Measurements from ENCODE around the gene TREH.
"Not testable (repeated sequence)": the region's sequence is repeated elsewhere in the genome, so short reads cannot be mapped to it uniquely, and the experiment has no call there.

Gene TREH, protein sequence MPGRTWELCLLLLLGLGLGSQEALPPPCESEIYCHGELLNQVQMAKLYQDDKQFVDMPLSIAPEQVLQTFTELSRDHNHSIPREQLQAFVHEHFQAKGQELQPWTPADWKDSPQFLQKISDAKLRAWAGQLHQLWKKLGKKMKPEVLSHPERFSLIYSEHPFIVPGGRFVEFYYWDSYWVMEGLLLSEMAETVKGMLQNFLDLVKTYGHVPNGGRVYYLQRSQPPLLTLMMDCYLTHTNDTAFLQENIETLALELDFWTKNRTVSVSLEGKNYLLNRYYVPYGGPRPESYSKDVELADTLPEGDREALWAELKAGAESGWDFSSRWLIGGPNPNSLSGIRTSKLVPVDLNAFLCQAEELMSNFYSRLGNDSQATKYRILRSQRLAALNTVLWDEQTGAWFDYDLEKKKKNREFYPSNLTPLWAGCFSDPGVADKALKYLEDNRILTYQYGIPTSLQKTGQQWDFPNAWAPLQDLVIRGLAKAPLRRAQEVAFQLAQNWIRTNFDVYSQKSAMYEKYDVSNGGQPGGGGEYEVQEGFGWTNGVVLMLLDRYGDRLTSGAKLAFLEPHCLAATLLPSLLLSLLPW

DNA sequence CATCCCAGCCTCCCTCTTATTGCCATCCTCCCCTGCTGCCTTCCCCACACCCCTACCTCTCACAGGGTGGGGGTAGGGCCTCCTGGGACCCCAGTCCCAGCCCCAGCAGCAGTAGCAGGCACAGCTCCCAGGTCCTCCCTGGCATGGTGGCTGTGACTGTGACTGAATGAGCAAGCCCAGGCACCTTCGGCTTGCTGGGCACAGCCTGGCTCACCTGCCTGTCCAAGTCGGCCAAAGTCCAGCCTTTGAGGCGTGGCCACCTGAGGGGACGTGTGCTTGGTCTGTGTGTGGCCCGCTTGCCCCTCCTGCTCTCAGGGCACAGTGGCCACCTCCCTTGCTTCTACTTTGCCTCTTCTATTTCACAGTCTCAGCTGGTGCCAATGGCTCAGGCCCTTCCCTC, at the start of gene TREH:
TSS of gene TREH (minus strand) at position 168 of the 400 bp plus-strand sequence. CDS start at position 145, 23 bp downstream.
- no peak for DNase-seq

DNA sequence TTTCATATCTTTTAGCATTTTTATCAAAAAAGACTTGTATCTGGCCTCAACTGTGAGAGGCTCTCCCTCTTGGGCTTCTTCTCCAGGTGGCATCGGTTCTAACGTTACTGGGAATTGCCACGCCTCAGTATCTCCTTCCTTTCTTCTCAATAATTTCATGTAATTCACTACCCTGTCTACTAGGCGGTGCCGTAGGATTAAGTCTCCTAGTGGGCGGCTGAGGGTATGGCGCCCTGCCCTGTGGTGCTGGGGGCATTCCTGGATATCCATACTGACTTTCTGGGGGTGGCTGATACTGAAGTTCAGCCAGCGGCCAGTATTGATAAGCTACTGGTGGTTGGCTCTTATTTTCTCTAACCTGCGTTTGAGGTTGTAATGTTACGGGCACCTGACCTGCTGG, 48.7 kb upstream of the TREH start:
- DNase-seq = not testable (repeated sequence)

DNA sequence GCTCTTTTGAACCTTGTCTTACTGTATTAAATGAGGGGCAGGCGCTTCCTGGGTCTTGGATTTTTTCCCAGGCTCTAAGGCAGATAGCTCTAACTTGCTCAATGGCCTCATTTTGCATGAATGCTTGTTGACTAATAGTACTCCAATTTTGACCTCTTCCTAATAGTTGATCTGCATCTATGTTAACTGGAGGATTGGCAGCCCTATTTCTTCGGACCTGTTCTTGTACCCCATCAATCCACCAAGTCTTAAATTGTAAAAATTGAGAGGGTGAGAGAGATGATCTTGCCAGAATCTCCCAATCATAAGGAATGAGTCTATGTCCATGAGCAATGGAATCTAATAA, 48.2 kb upstream of the TREH start:
- DNase-seq = not testable (repeated sequence)

DNA sequence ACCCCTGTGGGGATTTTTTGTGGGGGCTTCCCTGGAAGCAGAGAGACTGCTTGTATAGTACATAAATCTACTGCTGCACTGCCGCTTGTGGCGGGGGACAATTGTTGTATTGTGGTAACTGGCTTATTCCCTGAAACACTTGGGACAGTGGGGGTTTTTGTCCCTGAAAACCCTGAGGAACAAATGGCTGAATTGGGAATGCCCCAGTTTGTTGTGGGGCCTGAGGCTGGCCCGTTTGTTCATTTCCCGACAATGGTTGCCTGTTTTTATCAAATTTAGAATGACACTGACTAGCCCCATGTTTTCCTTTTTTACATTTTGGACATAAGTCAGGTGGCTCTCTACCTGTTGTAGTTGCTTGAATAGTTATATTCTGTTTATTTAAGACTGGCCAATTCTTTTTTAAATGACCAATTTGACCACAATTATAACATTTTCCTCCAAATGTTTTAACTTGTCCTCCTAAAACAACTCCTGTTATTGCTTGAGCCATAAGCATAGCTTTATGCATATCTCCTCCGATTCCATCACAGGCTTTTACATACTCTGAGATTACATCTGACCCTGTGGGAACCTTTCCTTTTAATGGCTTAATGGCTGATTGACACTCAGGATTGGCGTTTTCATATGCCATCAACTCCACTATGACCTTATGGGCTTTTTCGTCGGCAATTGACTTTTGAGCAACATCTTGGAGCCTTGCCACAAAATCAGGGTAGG, 47.7 kb upstream of the TREH start:
- not testable (repeated sequence) for DNase-seq

DNA sequence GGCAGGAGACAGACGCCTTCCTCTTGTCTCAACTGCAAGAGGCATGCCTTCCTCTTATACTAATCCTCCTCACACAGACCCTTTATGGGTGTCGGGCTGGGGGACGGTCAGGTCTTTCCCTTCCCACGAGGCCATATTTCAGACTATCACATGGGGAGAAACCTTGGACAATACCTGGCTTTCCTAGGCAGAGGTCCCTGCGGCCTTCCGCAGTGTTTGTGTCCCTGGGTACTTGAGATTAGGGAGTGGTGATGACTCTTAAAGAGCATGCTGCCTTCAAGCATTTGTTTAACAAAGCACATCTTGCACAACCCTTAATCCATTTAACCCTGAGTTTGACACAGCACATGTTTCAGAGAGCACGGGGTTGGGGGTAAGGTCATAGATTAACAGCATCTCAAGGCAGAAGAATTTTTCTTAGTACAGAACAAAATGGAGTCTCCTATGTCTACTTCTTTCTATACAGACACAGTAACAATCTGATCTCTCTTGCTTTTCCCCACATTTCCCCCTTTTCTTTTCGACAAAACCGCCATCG, 42.1 kb upstream of the TREH start:
- DNase-seq = not testable (repeated sequence)

DNA sequence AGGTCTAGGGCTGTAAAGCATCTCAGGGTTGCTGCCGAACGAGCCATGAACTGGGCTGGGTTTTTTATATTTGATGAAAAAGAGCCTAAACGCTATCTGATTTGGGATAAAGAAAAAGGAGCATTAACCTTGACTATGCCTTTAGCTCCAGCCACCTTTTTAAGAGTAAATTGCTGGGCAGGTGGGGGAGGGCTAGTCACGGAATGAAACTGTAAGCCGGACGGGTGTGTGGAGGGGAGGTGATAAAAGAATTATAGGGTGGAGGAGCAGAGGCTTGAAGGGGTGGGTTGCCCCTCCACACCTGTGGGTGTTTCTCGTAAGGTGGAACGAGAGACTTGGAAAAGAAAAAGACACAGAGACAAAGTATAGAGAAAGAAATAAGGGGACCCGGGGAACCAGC, 41.3 kb upstream of the TREH start:
- not testable (repeated sequence) for DNase-seq

DNA sequence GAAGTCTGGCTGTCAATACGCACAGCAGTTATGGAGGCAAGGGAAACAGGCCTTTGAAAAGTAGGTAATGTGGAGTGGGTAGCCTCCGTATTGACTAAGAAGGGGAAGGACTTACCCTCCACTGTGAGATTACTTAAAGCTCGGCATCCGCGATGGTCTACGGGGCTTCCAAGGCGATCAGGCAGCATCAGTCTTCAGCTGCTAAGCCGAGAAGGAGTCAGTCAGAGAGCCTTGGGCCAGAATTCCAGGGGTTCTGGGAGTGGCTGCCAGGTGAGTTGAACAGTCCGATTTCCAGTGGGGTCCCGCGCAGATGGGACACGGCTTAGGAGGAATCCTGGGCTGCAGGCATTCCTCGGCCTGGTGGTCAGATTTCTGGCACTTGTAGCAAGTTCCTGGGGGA, 40.6 kb upstream of the TREH start:
- not testable (repeated sequence) for DNase-seq

DNA sequence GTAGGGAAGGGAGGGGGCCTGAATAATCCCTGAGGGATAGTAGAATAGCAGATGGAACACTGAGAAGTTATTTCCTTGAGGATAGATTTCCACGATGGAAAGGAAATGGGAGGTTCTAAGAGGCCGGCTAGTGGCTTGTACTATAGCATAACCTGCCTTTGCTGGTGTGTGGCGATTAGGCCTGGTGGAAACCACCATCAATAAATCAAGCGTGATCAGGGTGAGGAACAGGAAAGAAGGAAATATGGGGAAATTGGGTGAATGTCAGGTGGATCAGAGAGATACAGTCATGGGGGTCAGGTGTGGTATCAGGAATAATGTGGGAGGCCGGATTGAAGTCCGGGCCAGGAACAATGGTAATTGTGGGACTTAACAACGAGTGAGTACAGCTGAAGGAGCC, 39.1 kb upstream of the TREH start:
- DNase-seq = not testable (repeated sequence)

DNA sequence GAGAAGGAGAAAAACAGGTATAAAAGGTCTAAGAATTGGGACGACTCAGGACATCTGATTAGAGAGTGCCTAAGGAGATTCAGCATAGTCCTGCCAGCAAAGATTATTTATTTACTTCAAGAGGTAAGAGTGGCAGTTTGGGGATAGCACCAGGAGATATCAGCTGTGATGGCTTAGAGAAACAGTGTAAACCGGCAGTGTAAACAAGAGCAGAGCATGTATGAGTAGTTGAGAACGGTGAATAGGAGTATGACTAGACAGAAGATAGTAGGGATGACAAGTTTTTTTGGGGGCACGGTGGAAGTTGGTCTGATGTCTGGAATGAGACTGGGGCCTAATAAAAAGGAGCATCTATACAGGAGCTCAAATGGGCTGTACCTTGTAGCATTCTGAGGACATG, 38.3 kb upstream of the TREH start:
- not testable (repeated sequence) for DNase-seq

DNA sequence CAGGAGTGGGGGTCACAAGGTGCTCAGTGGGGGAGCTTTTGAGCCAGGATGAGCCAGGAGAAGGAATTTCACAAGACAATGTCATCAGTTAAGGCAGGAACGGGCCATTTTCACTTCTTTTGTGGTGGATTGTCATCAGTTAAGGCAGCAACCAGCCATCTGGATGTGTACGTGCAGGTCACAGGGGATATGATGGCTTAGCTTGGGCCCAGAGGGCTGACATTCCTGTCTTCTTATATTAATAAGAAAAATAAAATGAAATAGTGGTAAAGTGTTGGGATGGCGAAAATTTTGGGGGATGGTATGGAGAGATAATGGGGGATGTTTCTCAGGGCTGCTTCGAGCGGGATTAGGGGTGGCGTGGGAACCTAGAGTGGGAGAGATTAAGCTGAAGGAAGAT, 37.8 kb upstream of the TREH start:
- not testable (repeated sequence) for DNase-seq

DNA sequence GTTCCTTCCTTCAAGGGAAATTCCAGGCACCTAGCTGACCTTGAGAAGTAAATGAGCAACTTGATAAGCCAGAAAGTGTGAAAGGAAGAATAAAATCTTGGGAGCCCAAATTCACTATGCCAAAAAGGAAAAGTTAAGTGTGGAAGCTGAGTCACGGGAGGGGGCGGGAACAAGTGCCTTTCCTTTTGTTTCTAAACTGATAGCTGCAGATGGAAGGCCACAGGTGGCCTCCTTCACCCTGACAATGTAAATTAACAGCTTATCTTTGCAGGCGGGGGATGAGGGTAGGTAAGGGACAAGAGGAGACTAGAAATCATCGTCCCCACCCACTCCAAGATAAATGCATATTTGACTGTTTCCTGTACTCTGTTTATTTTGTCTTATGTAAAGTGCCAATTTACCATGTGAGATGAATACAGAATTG, 36.4 kb upstream of the TREH start:
- no peak for DNase-seq

DNA sequence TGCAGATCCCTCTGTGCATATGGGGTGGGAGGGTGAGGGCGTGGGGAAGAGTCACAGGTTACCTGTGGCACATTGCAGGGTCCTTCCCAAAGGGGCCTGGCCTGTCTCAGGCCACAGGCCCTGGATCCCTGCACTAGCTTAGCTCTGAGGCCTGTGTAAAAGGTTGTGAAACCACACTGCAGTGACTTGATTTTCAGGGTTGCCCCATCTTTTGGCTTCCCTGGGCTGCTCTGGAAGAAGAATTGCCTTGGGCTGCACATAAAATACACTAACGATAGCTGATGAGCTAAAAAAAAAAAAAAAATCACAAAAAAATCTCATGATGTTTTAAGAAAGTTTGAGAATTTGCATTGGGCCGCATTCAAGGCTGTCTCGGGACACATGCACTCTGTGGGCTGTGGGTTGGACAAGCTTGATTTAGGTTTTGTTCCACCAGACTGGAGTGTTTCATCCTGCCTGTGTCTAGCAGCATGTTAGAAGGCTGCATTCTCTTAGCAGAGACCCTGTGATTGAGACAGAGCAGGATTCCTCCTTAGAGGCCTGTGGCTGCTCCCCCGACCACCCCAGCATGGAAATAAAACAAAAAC, 35.9 kb upstream of the TREH start:
- peak; percentile 27 for DNase-seq

DNA sequence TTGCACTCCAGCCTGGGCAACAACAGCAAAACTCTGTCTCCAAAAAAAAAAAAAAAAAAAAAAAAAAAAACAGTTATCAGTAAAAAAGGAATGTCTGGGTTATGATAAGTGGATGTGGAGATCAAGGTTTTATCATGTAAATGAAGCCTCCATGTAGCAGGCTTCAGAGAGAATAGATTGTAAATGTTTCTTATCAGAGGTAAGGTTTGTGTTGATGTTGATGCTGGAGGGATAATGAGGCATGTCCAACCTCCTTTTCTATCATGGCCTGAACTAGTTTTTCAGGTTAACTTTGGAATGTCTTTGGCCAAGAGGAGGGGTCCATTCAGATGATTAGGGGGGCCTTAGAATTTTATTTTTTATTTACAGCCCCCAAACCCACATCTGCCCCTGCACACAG, 35.4 kb upstream of the TREH start:
- no peak for DNase-seq

DNA sequence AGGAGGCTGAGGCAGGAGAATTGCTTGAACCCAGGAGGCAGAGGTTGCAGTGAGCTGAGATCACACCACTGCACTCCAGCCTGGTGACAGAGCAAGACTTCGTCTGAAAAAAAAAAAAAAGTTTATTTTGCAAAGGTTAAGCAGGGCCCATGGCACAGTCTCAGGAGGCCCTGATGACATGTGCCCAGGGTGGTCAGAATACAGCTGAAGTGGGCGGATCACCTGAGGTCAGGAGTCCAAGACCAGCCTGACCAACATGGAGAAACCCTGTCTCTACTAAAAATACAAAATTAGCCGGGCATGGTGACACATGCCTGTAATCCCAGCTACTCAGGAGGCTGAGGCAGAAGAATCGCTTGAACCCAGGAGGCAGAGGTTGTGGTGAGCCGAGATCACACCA, 35.0 kb upstream of the TREH start:
- not testable (repeated sequence) for DNase-seq

DNA sequence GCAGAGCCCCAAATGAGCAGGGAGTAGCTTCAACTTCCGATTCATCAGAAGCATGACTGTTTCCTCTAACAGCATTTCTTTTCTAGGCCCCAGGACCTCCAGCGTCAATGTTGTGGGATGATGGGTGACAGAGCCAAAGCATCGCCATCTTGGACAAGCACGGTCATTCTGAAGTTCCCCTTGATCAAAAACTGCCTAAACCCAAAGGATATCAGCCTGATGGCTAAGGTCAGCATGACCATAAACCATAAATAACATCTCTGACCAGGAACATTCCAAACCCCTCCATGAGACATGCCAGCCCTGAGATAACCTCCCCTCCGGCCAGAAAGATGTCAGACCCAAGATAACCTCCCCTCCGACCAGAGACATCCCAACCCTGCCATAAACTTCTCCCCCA, 28.8 kb upstream of the TREH start:
- no peak for DNase-seq

DNA sequence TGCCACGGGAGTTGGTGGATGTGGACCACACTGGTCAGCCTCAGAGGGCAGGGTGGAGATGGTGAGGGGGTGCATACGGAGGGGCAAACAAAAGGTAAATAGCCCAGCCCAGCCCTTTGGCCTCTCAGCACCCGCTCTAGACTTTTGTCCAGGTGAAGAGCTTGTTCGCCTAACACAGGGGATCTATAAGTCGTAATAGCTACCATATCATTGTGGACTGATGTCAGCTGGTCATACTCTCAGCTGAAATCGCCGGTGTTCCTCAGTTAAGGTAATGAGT, 27.0 kb upstream of the TREH start:
- no peak for DNase-seq

DNA sequence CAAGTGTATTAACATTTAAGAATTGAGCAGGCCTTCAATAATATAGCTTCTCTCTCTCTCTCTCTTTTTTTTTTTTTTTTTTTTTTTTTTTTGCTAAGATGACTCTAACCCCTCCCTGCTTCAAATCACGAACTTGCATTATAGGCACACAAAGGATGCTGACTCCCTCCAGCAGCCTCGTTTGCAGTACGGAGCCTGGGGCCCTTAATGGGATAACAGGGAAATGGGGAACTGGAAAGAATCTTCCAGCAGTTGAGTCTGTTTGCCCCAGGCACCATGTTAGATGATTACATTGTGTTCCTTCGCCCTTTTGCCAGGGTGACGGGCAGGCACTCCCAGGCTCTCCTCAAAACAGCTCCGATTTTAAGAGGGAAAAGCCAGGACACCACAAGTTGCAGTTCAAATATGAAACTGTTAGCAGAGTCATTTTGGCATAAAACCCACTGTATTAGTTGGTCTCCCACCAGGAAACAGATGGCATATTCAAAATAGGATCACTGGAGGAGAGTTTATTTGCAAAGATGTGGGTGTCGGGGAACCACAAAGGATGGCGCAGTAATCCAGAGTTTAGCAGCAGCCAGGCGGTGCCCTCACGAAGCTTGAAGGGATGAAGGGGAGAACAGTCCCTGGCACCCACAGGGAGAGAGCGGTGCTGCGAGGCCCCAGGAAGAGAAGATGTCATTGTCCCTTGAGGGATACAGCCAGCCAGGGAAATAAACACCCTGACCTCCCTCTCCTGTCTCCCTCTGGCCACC, 26.5 kb upstream of the TREH start:
- DNase-seq = no peak

DNA sequence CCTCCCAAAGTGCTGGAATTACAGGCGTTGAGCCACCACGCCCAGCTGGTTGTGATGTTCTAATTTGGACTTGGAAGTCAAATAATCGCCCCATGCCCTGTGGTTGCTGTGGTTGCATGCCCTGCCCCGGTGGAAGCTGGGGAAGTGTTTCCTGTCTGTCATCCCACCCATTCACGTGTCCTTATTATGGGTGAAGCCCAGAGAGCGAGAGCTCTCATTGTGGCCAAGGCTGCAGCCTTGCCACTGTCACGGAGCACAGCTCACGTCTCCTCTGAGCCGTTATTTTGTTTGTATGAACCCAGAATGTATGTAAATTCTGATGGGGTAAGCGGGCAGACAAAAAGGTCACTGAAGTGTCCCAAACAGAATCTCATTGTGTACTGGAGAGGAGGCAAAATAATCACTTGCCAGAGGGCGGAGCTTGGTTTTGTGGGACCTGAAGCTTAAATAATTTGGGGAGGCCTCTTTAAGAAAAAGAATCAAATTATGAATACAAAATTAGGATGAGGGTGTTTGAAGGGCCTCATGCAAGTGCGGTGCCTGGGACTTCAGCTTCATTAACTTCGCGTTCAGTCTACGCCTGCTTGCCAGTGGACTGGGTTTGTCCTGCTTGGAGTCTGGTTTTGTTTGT, 25.8 kb upstream of the TREH start:
- peak; percentile 78 for DNase-seq

DNA sequence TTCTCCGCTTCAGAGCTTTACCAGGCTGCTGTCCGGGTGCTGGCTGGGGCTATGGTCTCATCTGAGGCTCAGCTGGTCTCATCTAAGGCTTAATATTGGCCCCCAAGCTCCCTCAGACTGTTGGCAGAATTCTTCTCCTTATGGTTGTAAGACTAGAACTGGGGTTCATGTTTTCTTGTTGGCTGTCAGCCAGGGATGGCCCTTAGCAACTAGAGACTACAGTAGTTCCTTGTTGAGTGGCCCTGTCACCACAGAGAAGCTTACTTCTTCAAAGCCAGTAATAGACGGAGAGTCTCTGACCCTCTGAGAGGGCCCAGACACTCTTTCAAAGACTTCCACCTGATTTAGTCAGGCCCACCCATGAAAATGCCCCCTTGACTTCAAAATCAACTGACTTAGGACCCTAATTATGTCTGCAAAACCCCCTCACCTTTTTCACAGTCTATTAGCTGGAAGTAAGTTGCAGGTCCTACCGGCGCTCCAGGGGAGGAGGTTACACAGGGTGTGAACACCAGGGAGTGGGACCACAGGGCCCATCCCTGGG, 24.2 kb upstream of the TREH start:
- peak; percentile 44 for DNase-seq

DNA sequence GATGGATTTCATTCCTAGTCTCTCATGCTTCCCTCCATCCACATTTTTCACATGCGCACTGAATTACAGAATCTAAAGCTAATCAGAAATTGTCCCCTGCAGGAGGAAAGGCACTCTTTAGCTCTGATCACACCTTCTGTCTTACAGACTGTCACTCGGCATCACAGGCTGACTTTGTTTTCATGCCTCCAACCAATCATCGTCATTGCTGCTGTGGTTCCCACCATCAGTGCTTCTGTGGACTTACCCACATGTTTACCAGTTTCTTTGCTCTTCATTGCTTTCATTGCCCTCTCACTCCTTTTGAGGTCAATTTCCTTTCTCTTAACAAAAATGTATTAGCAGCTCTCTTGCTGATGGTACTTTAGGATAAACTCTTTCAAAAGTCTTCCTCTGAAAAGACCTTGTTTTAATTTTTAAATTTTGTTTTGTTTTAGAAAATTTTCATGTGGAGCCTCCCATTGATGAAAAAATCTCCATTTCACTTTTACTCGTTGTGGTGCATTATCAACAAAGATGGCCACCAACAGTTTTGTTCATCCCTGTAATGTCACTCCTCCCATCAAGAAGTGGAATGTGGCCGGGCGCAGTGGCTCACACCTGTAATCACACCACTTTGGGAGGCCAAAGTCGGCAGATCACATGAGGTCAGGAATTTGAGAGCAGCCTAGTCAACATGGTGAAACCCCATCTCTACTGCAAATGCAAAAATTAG, 20.2 kb upstream of the TREH start:
- DNase-seq = no peak

DNA sequence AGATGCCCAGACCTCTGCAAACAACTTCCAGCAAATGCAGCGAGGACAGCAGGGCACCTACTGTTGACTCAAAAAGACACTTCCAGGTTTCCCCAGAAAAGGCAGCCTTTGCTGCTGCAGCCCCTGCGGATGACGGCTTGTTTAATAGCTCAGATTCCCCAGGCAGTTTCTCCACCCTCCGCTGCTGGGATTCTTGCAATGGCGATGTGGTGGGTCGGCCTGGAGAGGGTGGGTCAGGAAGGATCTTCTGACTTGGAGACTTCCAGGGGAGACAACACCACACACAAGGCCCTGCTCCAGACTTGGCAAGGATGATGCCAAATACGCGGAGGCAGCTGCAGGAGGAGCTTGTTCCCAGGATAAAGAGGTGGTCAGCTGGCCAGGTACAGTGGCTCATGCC, 17.9 kb upstream of the TREH start:
- DNase-seq = no peak

Measured in GF-D8 (cell line).